Activated CD8-positive, alpha-beta memory T cell treated with anti-CD3 and anti-CD28 coated beads, Interleukin-2, amount 10 ng/mL, durations not matched to agents 7 days and 5 days (primary cell): Measurements from ENCODE around the gene SCLT1. TPM values are rescaled to one million over a fixed set of nuclear protein-coding genes. Genes with fewer than 3 reads are reported as not detected.
A peak's percentile ranks its signal among the peaks of the same experiment; 100 is the strongest.

Experiments
- ATAC-seq: fragments of 150-1000 bp; cut with Tn5 transposase; one replicate; pipeline ENCODE4 v1.10.0; 2021; ENCODE audit warnings: moderate library complexity
- CTCF ChIA-PET: fragments of 350-600 bp; sonication (Branson Sonifier 250); formaldehyde crosslinking; loops from one replicate; lab custom pipeline; 2021; ENCODE audit warnings: antibody characterized with exemption; lab: Charles Lee
- DNase-seq: peaks from one replicate; pipeline ENCODE4 v3.0.0-alpha.2; 2020
- H3K27ac Mint-ChIP-seq: one replicate; pipeline ENCODE4 v1.8.0; 2021; ENCODE audit warnings: mild to moderate bottlenecking, mixed read lengths
- H3K27me3 Mint-ChIP-seq: one replicate; pipeline ENCODE4 v1.8.0; 2021; ENCODE audit warnings: mixed read lengths
- H3K36me3 Mint-ChIP-seq: one replicate; pipeline ENCODE4 v1.8.0; 2021; ENCODE audit warnings: mild to moderate bottlenecking, mixed read lengths
- H3K4me1 Mint-ChIP-seq: one replicate; pipeline ENCODE4 v1.8.0; 2021; ENCODE audit warnings: mixed read lengths
- H3K4me3 Mint-ChIP-seq: one replicate; pipeline ENCODE4 v1.8.0; 2021; ENCODE audit warnings: mild to moderate bottlenecking, moderate library complexity, mixed read lengths
- H3K9me3 Mint-ChIP-seq: one replicate; pipeline ENCODE4 v1.8.0; 2022; ENCODE audit warnings: low read depth, mixed read lengths
- total RNA-seq, 2 experiments: library from RNA; stranded (reverse); gene quantifications; one replicate each; pipeline ENCODE4 v1.2.3, GENCODE V29; 2021

Gene SCLT1
- total RNA-seq, 2 experiments from 2014 or later = 31.3 to 53.4 TPM

DNA sequence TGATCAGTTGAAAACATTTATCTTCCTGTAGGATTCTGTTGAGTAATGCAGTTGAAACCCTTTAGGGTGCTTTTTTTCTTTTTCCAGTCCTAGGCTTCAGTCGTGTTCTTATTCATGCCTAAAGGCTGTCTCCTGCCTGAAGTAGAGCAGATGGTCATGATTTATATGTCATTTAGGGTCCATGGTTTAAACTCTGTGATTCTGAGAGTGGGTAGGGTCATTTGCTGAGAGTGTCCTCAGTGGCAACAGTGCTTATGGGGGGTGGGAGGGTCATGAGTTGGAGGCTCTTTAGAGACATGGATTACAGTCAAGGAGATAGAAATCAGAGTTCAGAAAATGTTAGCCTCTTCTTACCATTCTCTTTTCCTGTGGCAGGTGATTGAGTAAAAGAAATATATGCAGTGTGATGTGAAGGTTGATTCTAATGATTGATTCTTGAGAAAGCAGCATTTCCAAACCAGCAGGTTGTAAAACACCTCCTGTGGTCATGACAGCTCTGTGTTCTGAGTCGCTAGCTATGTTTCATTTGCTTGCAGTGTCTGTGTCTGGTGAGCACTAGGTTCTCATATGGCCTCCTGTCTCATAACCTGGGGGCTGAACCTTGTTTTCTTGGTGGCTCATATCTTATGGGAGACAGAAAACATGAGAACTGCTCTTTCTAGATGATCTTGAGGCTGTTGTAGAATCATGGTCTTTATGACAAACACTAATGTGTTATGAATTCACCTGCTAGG is 223.4 kb downstream of the SCLT1 start:
- CTCF ChIA-PET = no interaction called here
- DNase-seq = no peak
- H3K27me3 Mint-ChIP-seq = no peaks in the 10 kb centered on the region
- H3K4me3 Mint-ChIP-seq = no peak overlapping the region
- H3K4me1 Mint-ChIP-seq = no peaks in the 10 kb centered on the region
- no peak for ATAC-seq
- peak overlapping the region; percentile 26 for H3K27ac Mint-ChIP-seq
- peaks cover 49% of the 10 kb centered on the region for H3K36me3 Mint-ChIP-seq
- no peaks in the 10 kb centered on the region for H3K9me3 Mint-ChIP-seq

DNA sequence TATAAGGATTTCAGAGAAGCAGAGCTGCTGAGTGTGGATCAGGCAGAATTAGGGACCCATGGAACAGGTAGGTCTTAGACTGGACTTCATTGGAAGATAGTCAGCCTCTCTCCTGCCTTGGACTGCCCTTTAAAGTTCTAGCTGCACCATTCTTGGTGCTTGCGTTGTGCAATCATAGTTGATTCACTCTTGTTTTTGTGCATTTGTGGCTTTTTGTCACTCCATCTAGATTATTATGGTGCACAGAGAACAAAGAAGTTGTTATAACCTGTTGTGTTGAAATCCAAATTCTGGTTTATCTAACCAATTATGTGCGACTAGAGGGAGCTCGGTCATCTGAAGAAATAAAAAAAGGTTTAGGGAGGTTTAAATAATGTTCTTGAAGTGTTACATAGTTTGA is 224.6 kb downstream of the SCLT1 start:
- CTCF ChIA-PET = no interaction called here

DNA sequence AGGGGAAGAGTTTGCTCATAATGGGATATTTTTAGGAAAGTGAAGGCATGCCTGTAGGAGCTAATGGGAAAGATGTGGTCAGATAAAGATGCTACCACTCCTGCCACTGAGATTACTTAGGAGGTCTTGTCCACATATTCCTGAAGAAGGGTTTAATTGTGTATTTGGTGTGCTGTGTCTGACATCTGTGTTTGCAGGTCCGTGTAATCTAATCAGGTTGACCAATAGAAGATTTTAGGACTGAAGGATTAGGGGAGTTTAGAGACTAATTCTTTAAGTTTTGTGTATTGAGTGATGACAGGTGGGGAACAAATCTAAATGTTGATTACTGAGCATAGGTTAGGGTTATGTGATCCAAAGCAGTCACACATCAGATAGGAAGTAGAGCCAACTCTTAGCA is 226.6 kb downstream of the SCLT1 start:
- CTCF ChIA-PET = no interaction called here
- Mint-ChIP-seq H3K4me1 (peaks cover 20% of the 10 kb centered on the region), H3K36me3 (peaks cover 47% of the 10 kb centered on the region), H3K4me3 (no peak overlapping the region), H3K9me3 (no peaks in the 10 kb centered on the region), H3K27ac (peak overlapping the region; percentile 14), H3K27me3 (no peaks in the 10 kb centered on the region)
- DNase-seq (no peak), ATAC-seq (no peak)

More for the DNA sequence above, 224.6 kb downstream of the SCLT1 start:
- no peak for DNase-seq
- Mint-ChIP-seq H3K9me3 (no peaks in the 10 kb centered on the region), H3K36me3 (peaks cover 49% of the 10 kb centered on the region), H3K4me1 (no peaks in the 10 kb centered on the region), H3K27me3 (no peaks in the 10 kb centered on the region), H3K27ac (no peak overlapping the region), H3K4me3 (no peak overlapping the region)
- no peak for ATAC-seq

DNA sequence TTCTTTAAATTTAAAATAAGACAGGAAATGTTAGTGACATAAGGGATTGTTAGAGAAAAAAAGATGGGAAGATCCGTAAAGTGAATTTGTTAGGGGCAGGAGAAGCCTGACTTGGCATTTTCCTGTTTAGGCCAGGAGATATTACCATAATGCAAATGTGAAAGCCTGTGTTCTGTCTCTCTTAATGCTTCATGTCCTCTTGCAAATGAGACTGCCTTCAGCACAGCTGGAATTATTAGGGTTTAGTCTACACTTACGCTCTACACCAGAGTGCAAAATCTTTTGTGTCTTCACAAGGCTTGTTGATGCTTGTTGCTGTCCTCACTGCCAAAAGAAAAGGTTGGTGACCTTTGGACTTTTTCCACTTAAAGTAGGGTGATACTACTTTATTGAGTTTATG is 227.1 kb downstream of the SCLT1 start:
- CTCF ChIA-PET = interaction anchor here (1.0 to 1.2 kb wide), 2 partner anchors 12 to 54 kb away, joined by 3 to 5 read pairs; no protein-coding TSS in a partner anchor
- Mint-ChIP-seq H3K36me3 (peaks cover 47% of the 10 kb centered on the region), H3K27me3 (no peaks in the 10 kb centered on the region), H3K4me1 (peaks cover 24% of the 10 kb centered on the region), H3K4me3 (no peak overlapping the region), H3K27ac (no peak overlapping the region), H3K9me3 (no peaks in the 10 kb centered on the region)
- no peak for DNase-seq
- no peak for ATAC-seq

DNA sequence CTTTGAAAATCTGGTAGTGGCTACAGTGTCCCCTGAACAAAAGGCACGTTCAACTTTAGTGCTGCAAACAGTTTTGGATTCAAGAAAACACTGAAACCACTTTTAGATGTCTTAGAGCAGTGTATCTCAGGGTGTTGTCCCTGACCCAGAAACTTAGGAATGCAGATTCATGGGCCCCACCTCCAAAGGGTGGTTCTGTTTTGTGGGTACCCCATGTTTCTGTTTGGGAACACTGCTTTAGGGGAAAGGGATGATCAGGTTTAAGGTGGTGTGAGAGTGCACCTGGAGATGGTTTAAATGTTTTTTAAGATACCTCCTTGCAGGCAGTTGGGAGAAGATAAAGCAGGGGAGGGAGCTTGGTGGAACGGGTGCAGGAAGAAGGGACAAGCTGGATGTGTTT is 228.2 kb downstream of the SCLT1 start:
- Mint-ChIP-seq H3K4me3 (no peak overlapping the region), H3K4me1 (peaks cover 34% of the 10 kb centered on the region), H3K9me3 (no peaks in the 10 kb centered on the region), H3K36me3 (peaks cover 48% of the 10 kb centered on the region), H3K27ac (no peak overlapping the region), H3K27me3 (no peaks in the 10 kb centered on the region)
- DNase-seq = no peak
- ATAC-seq = no peak
- CTCF ChIA-PET = interaction anchor here (1.0 to 1.2 kb wide), 2 partner anchors 11 to 53 kb away, joined by 3 to 5 read pairs; no protein-coding TSS in a partner anchor

DNA sequence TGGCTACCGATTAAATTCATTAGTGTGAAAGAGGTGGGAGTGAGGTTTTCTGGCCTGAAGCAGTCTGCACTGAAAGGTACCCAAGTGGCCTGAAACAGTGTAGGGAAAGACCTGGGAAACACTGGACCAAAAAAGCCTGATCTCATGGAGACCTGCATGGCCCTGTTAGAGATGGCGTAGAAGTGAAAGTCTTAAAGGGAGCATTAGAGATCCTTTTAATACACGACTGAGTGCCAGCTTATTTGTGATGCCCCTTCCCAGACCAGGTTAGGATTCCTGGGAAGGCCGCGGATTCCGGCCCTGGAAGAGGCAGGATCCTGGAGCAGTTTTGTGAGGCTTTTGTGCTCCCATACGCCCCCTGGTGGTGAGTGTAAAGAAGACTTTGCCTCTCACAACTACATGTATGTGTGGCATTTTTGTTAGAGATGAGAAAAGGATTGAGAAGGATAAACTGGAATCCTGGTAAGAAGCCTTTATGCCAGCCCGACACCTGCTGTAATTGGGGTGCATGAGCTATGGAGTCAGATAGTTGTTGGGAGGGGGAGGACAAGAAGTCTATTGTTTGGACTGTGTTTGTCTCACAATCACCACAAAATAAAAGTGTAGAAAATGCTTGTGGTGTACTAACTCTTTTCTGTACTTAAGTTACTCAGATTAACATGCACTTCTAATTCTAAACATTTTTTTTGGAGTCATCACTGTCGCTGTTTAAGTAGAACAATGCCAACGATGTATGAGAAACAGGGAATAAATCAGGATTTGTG is 229.8 kb downstream of the SCLT1 start:
- ATAC-seq = no peak
- Mint-ChIP-seq H3K27ac (peak overlapping the region; percentile 80), H3K9me3 (no peaks in the 10 kb centered on the region), H3K36me3 (peaks cover 51% of the 10 kb centered on the region), H3K4me1 (peaks cover 47% of the 10 kb centered on the region), H3K4me3 (no peak overlapping the region), H3K27me3 (no peaks in the 10 kb centered on the region)
- CTCF ChIA-PET = interaction anchor here (0.6 to 3.5 kb wide), 10 partner anchors 9 to 572 kb away, joined by 3 to 13 read pairs (median 4); partner anchors contain the start of genes JADE1 and SCLT1
- peak; percentile 69 for DNase-seq

DNA sequence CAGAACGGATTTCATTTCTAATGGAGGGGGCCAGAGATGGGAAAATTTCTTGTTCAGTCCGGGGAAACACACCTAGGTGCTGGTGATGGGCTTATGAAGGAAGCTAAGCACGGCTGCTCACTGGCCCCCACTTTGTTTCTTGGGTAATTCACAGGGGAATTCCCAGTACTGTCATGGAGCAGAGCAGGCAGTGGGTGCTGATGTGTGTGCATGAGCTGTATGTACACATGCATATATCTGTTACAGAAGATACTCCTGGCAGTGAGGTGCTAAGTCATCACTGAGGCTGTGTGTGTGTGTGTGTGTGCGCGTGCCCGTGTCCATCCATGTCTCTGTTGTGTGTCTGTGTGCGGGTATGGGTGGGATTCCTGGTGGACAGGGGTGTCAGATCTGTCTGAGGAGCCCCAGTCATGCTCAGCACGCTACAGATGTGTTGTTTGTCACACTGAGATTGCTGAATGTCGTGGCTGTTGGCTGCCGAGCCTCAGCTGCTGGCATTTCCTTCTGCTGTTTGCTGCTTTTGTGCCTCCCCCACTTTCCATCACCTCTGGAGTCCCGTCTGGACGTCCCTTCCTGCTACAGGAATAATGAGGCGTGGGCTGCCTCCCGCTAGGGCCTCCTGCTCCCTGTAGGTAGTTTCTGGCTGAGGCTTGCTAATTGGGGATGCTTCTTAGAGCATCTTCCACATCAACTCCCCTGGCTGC is 230.6 kb downstream of the SCLT1 start:
- peaks cover 47% of the 10 kb centered on the region for H3K4me1 Mint-ChIP-seq
- H3K27me3 Mint-ChIP-seq = no peaks in the 10 kb centered on the region
- peak overlapping the region; percentile 80 for H3K27ac Mint-ChIP-seq
- no peaks in the 10 kb centered on the region for H3K9me3 Mint-ChIP-seq
- ATAC-seq = peak; percentile 65
- H3K36me3 Mint-ChIP-seq = peaks cover 51% of the 10 kb centered on the region
- no peak overlapping the region for H3K4me3 Mint-ChIP-seq
- CTCF ChIA-PET = interaction anchor here (0.7 to 3.5 kb wide), 12 partner anchors 8 to 571 kb away, joined by 3 to 13 read pairs (median 4); partner anchors contain the start of genes JADE1 and SCLT1
- DNase-seq = no peak

DNA sequence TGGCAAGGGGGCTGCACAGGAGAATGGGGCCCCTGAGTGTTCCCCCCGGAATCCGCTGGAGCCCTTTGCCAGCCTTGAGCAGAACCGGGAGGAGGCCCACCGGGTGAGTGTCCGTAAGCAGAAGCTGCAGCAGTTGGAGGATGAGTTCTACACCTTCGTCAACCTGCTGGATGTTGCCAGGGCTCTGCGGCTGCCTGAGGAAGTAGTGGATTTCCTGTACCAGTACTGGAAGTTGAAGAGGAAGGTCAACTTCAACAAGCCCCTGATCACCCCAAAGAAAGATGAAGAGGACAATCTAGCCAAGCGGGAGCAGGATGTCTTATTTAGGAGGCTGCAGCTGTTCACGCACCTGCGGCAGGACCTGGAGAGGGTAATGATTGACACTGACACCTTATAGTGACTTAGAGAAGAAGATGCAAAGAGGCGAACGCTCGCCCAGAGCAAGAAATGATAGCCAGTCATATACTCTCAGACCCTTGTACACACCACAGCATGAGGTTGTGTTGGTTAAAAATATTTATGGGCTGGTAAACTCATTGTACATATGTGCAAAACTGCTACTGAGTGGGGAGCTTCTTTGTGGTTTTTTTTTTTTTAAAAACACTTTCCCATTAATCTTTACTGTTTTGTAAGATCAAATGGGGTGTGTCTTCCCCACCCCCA is 231.4 kb downstream of the SCLT1 start:
- Mint-ChIP-seq H3K36me3 (peaks cover 54% of the 10 kb centered on the region), H3K4me1 (peaks cover 47% of the 10 kb centered on the region), H3K4me3 (no peak overlapping the region), H3K27me3 (no peaks in the 10 kb centered on the region), H3K9me3 (no peaks in the 10 kb centered on the region), H3K27ac (peak overlapping the region; percentile 80)
- CTCF ChIA-PET = interaction anchor here (0.7 to 3.5 kb wide), 9 partner anchors 10 to 571 kb away, joined by 3 to 10 read pairs (median 4); no protein-coding TSS in a partner anchor
- DNase-seq = no peak
- ATAC-seq = peak; percentile 29

DNA sequence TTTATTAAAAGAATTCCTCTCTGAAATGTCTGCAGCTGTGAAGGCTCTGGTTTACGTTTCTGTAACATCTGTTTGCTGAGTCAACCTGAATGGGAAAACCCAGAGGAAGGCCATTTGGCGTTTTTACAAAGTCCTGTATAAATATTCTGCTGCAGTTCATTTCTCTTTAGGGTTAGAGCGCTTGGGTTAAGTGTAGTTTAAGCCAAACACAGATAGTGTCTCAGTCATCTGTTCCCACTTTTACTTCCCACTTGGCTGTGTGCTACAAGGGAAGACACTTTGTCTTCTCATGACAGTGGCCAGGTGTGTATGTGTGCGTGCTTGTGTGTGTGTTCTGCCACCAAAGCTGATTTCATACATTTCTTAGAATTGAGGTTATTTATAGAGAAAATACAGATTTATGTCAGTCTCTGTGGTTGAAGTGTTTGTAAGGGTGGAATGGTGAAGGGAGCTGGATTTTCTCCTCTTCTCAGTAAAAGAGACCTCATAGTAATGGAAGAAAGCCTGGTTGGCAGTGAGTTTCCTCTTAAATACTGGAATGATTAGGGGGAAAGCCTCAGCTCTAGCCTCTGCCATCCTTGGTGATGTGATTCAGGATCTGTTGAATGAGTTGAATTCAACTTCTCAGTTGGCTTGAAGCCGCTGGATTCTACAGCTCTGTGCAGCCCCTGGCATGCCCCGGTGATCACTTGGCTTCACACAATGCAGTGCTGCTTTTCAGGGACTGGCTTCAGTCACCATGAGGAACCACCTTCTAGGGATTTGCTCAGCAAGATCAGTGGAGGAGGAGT is 233.3 kb downstream of the SCLT1 start:
- H3K9me3 Mint-ChIP-seq = no peaks in the 10 kb centered on the region
- H3K27me3 Mint-ChIP-seq = no peaks in the 10 kb centered on the region
- H3K4me3 Mint-ChIP-seq = no peak overlapping the region
- H3K4me1 Mint-ChIP-seq = peaks cover 58% of the 10 kb centered on the region
- CTCF ChIA-PET = interaction anchor here (1.2 kb wide), 1 partner anchor 48 kb away, joined by 3 read pairs; no protein-coding TSS in a partner anchor
- no peak for ATAC-seq
- H3K36me3 Mint-ChIP-seq = peaks cover 57% of the 10 kb centered on the region
- no peak for DNase-seq
- no peak overlapping the region for H3K27ac Mint-ChIP-seq

DNA sequence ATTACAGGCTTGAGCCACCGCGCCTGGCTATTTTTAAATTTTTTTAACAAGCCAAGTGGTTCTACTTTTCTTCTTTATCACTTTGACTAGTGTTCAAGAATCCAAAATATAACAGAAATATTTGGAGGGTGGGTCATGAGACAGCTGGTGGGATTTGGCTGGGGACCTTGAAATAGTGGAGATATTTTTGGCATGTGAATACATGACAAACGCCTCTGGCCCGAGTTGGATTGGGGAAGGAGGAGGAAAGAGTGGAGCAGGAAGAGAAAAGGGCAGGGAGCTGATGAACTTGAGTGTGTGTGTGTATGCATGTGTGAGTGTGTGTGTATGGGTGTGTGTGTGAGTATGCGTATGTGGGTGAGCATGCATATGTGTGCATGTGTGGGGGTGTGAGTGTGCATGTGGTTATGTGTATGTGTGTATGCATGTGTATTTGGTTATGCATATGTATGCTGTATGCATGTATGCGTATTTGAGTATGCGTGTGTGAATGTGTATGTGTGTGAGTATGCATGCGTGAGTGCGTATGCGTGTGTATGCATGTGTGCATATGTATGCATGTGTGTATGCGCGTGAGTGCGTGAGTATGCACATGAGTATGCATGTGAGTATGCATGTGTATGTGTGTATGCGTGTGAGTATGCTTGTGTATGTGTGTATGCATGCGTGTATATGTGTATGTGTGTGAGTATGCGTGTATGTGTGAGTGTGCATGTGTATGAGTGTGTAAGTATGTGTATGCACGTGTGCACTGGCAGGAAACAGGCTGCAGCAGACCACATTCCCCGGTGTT is 234.3 kb downstream of the SCLT1 start:
- peaks cover 58% of the 10 kb centered on the region for H3K36me3 Mint-ChIP-seq
- CTCF ChIA-PET = no interaction called here
- H3K27ac Mint-ChIP-seq = peak overlapping the region; percentile 51

DNA sequence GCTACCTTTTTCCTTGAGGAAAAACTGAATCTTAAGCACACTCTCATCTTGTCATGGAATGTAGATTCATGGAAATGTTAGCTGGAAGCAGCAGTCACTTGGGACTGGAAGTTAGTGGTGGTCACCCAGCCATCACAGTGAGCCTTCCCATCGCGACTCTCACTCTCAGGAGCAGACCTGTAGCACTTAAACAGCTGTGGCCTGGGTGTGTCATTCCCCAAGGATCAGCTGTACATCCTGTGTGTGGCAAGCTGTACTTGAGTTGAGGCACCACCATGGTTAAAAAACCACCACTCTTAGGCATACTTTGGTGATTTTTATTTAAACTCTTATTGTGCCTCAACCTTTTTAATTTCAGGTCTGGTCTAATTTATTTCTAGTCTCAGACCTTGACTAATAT is 237.1 kb downstream of the SCLT1 start:
- CTCF ChIA-PET = interaction anchor here (1.5 to 2.0 kb wide), 2 partner anchors 47 to 401 kb away, joined by 3 to 5 read pairs; partner anchors contain the start of gene JADE1
- H3K4me3 Mint-ChIP-seq = no peak overlapping the region
- ATAC-seq (no peak), DNase-seq (no peak)
- H3K9me3 Mint-ChIP-seq = no peaks in the 10 kb centered on the region
- H3K36me3 Mint-ChIP-seq = peaks cover 60% of the 10 kb centered on the region
- peaks cover 60% of the 10 kb centered on the region for H3K4me1 Mint-ChIP-seq
- H3K27ac Mint-ChIP-seq = no peak overlapping the region
- H3K27me3 Mint-ChIP-seq = no peaks in the 10 kb centered on the region

More for the DNA sequence above, 234.3 kb downstream of the SCLT1 start:
- DNase-seq = no peak
- Mint-ChIP-seq H3K4me1 (peaks cover 68% of the 10 kb centered on the region), H3K9me3 (no peaks in the 10 kb centered on the region), H3K4me3 (no peak overlapping the region), H3K27me3 (no peaks in the 10 kb centered on the region)
- no peak for ATAC-seq
